Small intestine (tissue), 16 donors: Measurements from ENCODE around the gene FLNC. TPM values are rescaled to one million over a fixed set of nuclear protein-coding genes. Genes with fewer than 3 reads are reported as not detected.

Source experiments
- DNase-seq, 2 donors: peaks; one replicate each; pipeline versions ENCODE4 v3.0.0 to v3.0.0-alpha.2; 2013
- FAIRE-seq: peaks from 2 replicates; lab custom pipeline; 2012; peaks lifted over from hg19 to GRCh38; lab: Jason Lieb, UNC
- H3K27ac ChIP-seq, 3 donors: one replicate each; pipeline ENCODE4 v1.5.1; 2013; ENCODE audit warnings: low read length in 2 of 3, mild to moderate bottlenecking in 2 of 3, control low read depth in 1 of 3, inconsistent platforms in 1 of 3, low read depth in 1 of 3, moderate library complexity in 1 of 3
- H3K27me3 ChIP-seq, 3 donors: one replicate each; pipeline ENCODE4 v1.6.1; 2013; ENCODE audit warnings: low read length in 3 of 3, inconsistent platforms in 1 of 3; ENCODE audit not compliant: control insufficient read depth in 3 of 3, insufficient read depth in 3 of 3
- H3K36me3 ChIP-seq, 3 donors: one replicate each; pipeline ENCODE4 v1.6.1; 2013; ENCODE audit warnings: low read length in 3 of 3, inconsistent platforms in 1 of 3, low read depth in 1 of 3, mild to moderate bottlenecking in 1 of 3, moderate library complexity in 1 of 3; ENCODE audit not compliant: control insufficient read depth in 3 of 3, insufficient read depth in 2 of 3
- H3K4me1 ChIP-seq, 3 donors: one replicate each; pipeline ENCODE4 v1.6.1; 2013; ENCODE audit warnings: low read length in 2 of 3, inconsistent platforms in 1 of 3, low read depth in 1 of 3, mild to moderate bottlenecking in 1 of 3, moderate library complexity in 1 of 3; ENCODE audit not compliant: control insufficient read depth in 3 of 3, insufficient read depth in 2 of 3
- H3K4me3 ChIP-seq, 3 donors: one replicate each; pipeline ENCODE4 v1.5.1; 2013; ENCODE audit warnings: low read length in 3 of 3, control low read depth in 1 of 3, inconsistent platforms in 1 of 3, low read depth in 1 of 3, mild to moderate bottlenecking in 1 of 3, moderate library complexity in 1 of 3
- H3K9me3 ChIP-seq, 2 donors: one replicate each; pipeline ENCODE4 v1.6.1; 2013; ENCODE audit warnings: low read depth in 1 of 2, low read length in 1 of 2; ENCODE audit not compliant: control insufficient read depth in 2 of 2, insufficient read depth in 1 of 2
- WGBS, 3 donors: extraction: QIAGEN DNeasy Blood & Tissue Kit; methylation state at CpG; one replicate each; pipeline ENCODE4 v1.1.7; 2013; 5-methylcytosine and 5-hydroxymethylcytosine counted together
- long read RNA-seq, 10 donors: transcript quantifications; one replicate each; lab custom pipeline, GENCODE V29; 2026
- polyA plus RNA-seq, 4 donors: library from polyadenylated mRNA; stranded (reverse) in 3 of 4; unstranded in 1 of 4; fragments of 200-250 nt in 3 of 4; fragments of 120-200 nt in 1 of 4; gene quantifications; one replicate each; pipeline versions ENCODE4 v1.2.1 to v1.2.3, GENCODE V29; 2013
- donor health status: healthy with polysubstance abuse.
- donor health status: control.
- donor health status: control.
- donor health status: Bipolar disorder and iron deficiency.
- donor health status: healthy.

The FLNC gene, protein sequence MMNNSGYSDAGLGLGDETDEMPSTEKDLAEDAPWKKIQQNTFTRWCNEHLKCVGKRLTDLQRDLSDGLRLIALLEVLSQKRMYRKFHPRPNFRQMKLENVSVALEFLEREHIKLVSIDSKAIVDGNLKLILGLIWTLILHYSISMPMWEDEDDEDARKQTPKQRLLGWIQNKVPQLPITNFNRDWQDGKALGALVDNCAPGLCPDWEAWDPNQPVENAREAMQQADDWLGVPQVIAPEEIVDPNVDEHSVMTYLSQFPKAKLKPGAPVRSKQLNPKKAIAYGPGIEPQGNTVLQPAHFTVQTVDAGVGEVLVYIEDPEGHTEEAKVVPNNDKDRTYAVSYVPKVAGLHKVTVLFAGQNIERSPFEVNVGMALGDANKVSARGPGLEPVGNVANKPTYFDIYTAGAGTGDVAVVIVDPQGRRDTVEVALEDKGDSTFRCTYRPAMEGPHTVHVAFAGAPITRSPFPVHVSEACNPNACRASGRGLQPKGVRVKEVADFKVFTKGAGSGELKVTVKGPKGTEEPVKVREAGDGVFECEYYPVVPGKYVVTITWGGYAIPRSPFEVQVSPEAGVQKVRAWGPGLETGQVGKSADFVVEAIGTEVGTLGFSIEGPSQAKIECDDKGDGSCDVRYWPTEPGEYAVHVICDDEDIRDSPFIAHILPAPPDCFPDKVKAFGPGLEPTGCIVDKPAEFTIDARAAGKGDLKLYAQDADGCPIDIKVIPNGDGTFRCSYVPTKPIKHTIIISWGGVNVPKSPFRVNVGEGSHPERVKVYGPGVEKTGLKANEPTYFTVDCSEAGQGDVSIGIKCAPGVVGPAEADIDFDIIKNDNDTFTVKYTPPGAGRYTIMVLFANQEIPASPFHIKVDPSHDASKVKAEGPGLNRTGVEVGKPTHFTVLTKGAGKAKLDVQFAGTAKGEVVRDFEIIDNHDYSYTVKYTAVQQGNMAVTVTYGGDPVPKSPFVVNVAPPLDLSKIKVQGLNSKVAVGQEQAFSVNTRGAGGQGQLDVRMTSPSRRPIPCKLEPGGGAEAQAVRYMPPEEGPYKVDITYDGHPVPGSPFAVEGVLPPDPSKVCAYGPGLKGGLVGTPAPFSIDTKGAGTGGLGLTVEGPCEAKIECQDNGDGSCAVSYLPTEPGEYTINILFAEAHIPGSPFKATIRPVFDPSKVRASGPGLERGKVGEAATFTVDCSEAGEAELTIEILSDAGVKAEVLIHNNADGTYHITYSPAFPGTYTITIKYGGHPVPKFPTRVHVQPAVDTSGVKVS (N-terminal part only)
- polyA plus RNA-seq: 10 to 100 TPM in 3 of 4 donors, 1 to 10 TPM in 1; 8.1 to 31.9 (median 11.5) TPM
- long read RNA-seq, donor 1: 0 reads
- long read RNA-seq, donor 2: 0 reads
- long read RNA-seq, donor 3: 0 reads
- long read RNA-seq, donor 4: 0 reads
- long read RNA-seq, donor 5: 0 reads
- long read RNA-seq, donor 6: 0 reads
- long read RNA-seq, donor 7, partial matches to known transcripts: 65 of 65 reads
- long read RNA-seq, donor 7, other reads (novel, unspliced or antisense): 0 of 65 reads
- long read RNA-seq, donor 8: 0 reads
- long read RNA-seq, donor 9: 0 reads
- long read RNA-seq, donor 10, partial matches to known transcripts: 11 of 11 reads
- long read RNA-seq, donor 10, other reads (novel, unspliced or antisense): 0 of 11 reads

DNA sequence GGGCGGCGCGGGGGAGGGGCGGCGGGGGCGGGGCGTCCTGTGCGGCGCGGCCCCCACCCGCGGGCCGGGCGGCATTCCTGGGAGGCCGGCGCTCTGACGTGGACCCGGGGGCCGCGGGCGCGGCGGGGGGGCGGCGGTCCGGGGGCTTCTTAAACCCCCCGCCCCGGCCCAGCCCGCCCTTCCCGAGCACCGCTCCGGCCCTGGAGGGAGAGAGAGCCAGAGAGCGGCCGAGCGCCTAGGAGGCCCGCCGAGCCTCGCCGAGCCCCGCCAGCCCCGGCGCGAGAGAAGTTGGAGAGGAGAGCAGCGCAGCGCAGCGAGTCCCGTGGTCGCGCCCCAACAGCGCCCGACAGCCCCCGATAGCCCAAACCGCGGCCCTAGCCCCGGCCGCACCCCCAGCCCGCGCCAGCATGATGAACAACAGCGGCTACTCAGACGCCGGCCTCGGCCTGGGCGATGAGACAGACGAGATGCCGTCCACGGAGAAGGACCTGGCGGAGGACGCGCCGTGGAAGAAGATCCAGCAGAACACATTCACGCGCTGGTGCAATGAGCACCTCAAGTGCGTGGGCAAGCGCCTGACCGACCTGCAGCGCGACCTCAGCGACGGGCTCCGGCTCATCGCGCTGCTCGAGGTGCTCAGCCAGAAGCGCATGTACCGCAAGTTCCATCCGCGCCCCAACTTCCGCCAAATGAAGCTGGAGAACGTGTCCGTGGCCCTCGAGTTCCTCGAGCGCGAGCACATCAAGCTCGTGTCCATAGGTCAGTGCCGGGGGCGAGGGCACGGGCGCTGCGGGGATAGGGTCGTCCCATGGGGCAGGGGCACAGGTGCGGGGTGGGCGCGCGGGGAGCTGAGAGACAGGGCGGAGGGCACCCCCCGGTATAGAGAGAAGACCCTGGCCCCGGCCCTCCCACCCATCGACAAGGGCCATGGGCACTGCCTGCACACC, at the start of gene FLNC:
TSS of gene FLNC (plus strand) at position 176 of the 947 bp plus-strand sequence. CDS start at position 408, 232 bp downstream.
- peak within 1 kb of the TSS; percentile 41 to 71 (median 43) for H3K4me3 ChIP-seq
- no peaks in the 10 kb centered on the region for H3K9me3 ChIP-seq
- peaks cover 0 to 67% (median 0%) of the 10 kb centered on the region in 3 donors for H3K4me1 ChIP-seq
- peak in 1 of 2 donors; percentile 82 for DNase-seq
- peaks cover 0 to 40% (median 9%) of the 10 kb centered on the region in 3 donors for H3K27me3 ChIP-seq
- no peak for FAIRE-seq
- peaks cover 0 to 6% (median 0%) of the 10 kb centered on the region in 3 donors for H3K36me3 ChIP-seq
- 2 to 3% (median 2%) methylated on average over 73 to 109 of the region's 109 CpGs for WGBS, 3 donors
- H3K27ac ChIP-seq: peak within 1 kb of the TSS in 2 of 3 donors; percentile 27 to 79

DNA sequence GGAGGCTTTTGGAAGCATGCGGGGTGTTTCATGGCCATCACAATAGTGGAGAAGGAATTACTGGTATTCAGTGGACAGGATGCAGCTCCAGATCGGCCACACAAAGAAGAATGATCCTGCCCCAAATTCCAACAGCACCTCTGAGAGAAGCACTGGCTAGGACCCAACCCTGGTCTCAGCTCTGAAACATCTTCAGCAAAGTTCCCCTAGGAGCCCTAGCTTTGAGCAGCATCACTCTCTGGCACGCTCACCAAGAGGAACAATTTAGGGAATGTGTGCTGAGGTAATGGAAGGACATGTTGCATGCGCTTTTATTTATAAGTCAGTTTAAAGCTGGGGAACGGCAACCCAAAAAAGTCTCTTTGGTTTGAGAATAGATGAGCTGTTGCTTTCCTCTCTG, 49.1 kb upstream of the FLNC start:
- Histone ChIP-seq H3K4me1 (no peaks in the 10 kb centered on the region), H3K36me3 (no peaks in the 10 kb centered on the region), H3K4me3 (no peak overlapping the region), H3K27ac (no peak overlapping the region), H3K27me3 (no peaks in the 10 kb centered on the region), H3K9me3 (no peaks in the 10 kb centered on the region)
- no peak for DNase-seq
- FAIRE-seq: no peak
- 79 to 95% (median 92%) methylated on average over 5 of the region's 5 CpGs for WGBS, 3 donors

DNA sequence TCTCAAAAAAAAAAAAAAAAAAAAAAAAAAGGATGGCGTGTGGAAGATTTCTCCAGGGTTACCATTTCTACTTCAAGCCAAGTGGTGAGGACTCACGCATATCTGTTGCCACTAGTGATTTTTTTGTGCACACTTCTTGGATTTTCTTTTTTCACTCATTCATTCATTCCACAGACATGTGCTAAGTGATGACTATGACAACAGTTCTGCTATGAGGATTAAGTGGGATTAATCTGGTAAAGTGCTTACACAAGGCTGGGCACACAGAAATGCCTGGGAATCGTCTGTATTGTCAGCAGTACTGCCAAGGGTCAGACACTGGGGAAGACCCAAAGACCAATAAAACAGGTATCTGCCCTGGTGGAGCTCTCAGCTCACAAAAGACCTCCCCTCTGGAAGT, 48.4 kb upstream of the FLNC start:
- Histone ChIP-seq H3K27ac (no peak overlapping the region), H3K4me3 (no peak overlapping the region), H3K9me3 (no peaks in the 10 kb centered on the region), H3K27me3 (no peaks in the 10 kb centered on the region), H3K4me1 (no peaks in the 10 kb centered on the region), H3K36me3 (no peaks in the 10 kb centered on the region)
- FAIRE-seq: no peak
- 66 to 73% (median 71%) methylated on average over 3 of the region's 3 CpGs for WGBS, 3 donors
- no peak for DNase-seq

DNA sequence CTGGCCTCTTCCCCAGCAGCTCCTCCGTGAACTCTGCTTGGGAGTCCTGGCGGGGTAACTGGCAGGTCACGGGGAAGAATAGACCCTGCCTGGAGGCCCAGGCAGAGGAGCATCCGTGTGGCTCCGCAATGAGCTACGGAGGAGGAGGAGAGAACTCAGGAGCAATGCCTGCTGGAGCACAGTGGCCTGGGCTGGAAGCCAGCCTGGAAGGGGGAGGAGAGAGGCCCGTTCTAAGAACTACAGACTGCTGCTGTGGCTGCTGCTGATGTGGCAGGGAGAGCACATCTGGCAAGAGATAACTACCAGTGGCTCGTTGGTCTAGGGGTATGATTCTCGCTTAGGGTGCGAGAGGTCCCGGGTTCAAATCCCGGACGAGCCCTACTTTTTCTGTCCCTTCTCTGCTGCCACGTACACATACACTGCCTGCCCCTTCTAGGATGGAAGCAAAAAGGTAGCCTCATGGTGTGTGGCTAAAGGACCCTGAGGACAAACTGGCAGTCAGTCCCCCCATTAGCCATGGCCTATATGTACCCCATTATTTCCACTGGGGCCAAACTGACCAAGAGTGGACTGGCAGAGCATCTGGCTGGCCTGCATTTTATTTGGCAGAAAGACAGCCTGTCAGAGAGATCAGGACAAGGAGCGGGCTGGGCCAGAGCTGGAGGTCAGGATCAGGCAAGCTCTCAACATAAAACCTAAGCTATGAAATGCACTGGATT, 46.9 kb upstream of the FLNC start:
- Histone ChIP-seq H3K27me3 (peaks cover 0 to under 1% (median 0%) of the 10 kb centered on the region in 3 donors), H3K36me3 (no peaks in the 10 kb centered on the region), H3K4me3 (no peak overlapping the region), H3K4me1 (no peaks in the 10 kb centered on the region), H3K27ac (no peak overlapping the region), H3K9me3 (no peaks in the 10 kb centered on the region)
- WGBS, 3 donors: 49 to 70% (median 67%) methylated on average over 15 of the region's 15 CpGs
- DNase-seq (peak in 1 of 2 donors; percentile 57), FAIRE-seq (no peak)

DNA sequence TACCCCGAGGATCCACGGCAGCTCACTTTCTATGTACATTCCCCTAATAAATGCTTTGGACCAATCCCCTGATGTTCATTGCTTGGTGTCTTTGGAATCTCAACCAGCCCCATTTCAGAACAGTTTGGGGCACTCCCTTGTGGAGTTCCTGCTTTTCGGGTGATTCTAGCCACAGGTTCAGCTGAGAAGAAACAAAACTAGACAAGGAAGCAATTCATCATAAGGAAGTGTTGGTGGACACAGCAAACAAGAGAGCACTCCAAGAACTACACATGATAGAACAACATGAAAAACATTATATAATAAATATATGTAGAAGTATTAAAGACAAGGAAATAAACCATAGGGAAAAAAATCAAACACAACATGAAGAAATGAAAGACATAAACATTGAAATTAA, 44.5 kb upstream of the FLNC start:
- H3K4me3 ChIP-seq: no peak overlapping the region
- no peaks in the 10 kb centered on the region for H3K9me3 ChIP-seq
- WGBS, 3 donors: 68 to 81% (median 72%) methylated on average over 3 of the region's 3 CpGs
- H3K4me1 ChIP-seq: peaks cover 0 to 3% (median 0%) of the 10 kb centered on the region in 3 donors
- peaks cover 0 to 19% (median 0%) of the 10 kb centered on the region in 3 donors for H3K27me3 ChIP-seq
- no peaks in the 10 kb centered on the region for H3K36me3 ChIP-seq
- H3K27ac ChIP-seq: no peak overlapping the region
- DNase-seq (no peak), FAIRE-seq (no peak)

DNA sequence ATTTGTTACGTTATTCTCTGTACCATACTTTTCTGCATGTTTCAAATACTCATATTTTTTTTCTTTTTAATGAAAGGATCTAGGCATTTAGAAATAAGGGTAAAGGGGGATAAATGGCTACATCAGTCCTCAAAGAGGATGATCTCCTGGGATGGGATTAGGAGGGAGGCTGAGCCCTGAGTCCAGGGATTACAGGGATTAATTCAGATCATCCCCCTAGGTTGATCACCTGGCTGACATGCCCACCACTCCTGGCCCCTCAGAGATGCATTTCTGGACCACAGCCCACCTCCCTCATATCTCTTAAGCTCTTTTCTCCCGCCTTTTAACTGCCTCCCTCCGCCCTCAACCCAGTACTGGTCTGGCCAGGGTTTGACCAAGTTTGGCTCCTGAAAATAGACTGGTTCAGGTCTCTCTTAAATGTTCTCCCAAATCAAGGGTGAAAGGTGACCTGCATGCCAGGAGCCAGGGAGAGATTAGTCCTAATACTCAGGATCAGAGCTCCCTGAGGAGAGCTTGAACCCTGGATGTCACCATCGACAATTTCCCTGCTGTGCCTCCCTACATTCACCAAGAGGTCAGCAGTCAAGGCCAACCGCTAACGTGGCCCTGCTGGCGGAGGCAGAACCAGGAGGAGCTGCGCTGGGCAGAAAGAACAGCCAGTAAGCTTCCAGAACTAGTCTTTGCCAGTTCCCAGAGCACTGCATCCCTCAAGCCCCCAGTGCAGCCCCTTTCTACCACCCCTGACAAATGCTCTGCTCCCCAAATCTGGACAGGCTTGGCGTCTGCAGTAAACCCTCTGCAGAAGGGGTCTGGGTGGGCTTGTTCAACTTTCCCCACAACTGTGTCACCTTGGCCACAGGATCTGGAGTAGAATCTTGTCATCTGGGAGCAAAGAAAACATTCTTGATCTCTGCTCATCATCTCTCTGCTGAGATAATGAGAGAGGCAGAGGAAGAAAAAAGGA, 41.5 kb upstream of the FLNC start:
- Histone ChIP-seq H3K36me3 (no peaks in the 10 kb centered on the region), H3K9me3 (no peaks in the 10 kb centered on the region), H3K27ac (no peak overlapping the region), H3K4me3 (no peak overlapping the region), H3K4me1 (peaks cover 0 to 13% (median 0%) of the 10 kb centered on the region in 3 donors), H3K27me3 (peaks cover 0 to 39% (median 0%) of the 10 kb centered on the region in 3 donors)
- 61 to 74% (median 72%) methylated on average over 9 of the region's 9 CpGs for WGBS, 3 donors
- FAIRE-seq: no peak
- DNase-seq: no peak
